GM19438 (cell line): ENCODE results near the gene NAV2.
"Not testable (repeated sequence)": the region's sequence is repeated elsewhere in the genome, so short reads cannot be mapped to it uniquely, and the experiment has no call there.

Source experiments
- ATAC-seq: cut with Tn5 transposase; IDR thresholded peaks from one replicate; pipeline ENCODE4 v1.9.1; 2021; ENCODE audit warnings: low read depth; ENCODE audit not compliant: unreplicated experiment

Gene NAV2

GRCh38 chr11:19882356-19882755, 169.7 kb downstream of the NAV2 start:
- ATAC-seq, result no peak

- ATAC-seq, result no peak
These were observed 173.9 kb downstream of the NAV2 start for GRCh38 chr11:19886498-19886897.

- no peak for ATAC-seq
These were observed 175.2 kb downstream of the NAV2 start for GRCh38 chr11:19887842-19888241.

DNA sequence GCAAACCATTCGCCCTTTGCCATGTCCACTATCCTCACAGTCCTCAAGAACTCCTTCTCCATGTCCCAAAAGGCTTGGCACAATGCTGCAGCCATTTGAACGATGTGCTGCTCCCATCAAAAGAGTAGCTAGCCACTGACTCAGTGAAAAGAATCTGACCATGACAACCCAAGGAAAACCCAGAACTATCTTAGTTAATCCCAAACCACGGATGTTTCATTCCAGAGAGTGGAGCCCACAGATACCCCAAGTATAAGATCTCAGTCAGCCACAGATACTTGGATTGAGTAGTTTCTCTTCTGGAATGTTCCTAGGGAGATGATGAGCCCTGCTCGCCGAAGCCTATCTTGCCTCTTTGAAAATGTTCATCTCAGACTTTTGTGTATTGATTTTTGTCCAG, 176.9 kb downstream of the NAV2 start:
- ATAC-seq, result no peak

DNA sequence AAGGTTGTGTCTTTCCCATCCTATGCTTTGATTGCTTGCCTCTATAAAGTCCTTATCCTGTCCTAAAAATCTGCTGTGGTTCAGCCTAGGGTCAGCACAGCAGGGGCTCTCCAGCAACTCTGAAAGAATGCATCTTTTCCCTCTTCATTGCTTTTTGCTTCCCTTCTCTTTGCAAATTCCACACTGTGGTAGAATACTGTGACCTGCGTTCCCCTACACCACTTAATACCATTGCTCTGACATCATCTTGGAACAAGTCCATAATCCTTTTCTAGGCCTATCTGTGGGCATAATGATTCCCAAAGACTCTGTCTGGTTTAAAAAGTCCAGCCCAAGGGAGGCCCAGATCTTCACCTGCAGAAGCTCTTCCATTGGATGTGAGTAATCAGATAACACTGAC, 177.7 kb downstream of the NAV2 start:
- ATAC-seq, result no peak

DNA sequence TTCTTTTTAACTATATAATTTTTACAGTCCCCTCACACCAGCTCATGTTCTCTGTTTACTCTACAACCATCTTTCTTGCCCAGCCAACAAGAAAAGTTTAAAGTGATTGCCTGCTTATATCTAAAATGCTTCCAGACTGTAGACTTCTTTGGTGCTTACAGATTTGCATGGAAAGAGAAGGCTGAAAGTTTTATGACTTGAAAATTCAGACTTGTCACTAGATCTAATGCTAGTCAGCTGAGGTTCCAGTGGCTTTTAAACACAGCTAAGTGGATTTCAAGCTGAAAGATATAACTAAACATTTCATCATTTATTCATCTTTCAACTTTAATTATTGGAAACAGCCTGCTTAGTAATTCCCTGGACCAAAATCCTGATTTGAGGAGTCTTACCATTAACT, 178.4 kb downstream of the NAV2 start:
- no peak for ATAC-seq

GRCh38 chr11:19892387-19892786, 179.8 kb downstream of the NAV2 start:
- ATAC-seq, result no peak

DNA sequence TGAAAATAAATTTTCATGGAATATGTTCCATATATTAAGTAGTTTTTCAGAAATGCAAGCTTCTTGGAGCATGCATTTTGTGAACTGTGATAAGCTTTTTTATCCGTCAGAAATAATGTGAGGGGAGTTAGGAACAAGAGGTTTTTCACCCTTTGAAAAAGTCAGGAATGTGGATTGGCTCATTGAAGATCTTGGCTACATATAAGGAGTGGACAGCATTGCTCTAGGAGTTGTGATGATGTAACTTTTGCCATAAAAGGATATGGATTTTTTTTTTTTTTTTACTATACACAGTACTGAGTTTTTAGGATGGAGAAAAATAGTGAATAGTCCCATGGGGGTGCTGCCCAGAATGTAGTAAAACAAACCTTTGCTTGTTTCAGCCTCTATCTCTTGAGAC, 180.2 kb downstream of the NAV2 start:
- no peak for ATAC-seq

- no peak for ATAC-seq
These were observed 181.8 kb downstream of the NAV2 start for GRCh38 chr11:19894404-19894803.

- ATAC-seq, result not testable (repeated sequence)
These were observed 182.4 kb downstream of the NAV2 start for GRCh38 chr11:19895037-19895436.

DNA sequence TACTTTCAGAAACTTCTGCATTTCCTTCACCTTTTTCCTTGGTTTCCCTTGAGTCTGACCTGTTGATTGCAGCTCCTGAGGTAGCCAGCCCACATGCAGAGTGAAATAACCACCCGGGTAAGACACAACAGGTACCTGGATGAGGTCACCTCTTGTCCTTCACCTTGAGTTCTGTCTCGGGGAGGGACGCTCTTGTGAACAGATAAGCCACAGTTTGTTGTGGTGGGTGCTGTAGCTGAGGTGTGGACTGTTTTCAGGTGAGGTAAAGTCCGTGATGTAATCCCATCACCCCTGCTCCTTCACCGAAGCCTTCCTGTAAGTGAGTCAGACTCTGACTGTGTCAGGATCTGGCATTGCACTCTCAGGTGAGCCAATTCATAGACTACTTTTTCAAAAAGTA, 183.1 kb downstream of the NAV2 start:
- no peak for ATAC-seq

DNA sequence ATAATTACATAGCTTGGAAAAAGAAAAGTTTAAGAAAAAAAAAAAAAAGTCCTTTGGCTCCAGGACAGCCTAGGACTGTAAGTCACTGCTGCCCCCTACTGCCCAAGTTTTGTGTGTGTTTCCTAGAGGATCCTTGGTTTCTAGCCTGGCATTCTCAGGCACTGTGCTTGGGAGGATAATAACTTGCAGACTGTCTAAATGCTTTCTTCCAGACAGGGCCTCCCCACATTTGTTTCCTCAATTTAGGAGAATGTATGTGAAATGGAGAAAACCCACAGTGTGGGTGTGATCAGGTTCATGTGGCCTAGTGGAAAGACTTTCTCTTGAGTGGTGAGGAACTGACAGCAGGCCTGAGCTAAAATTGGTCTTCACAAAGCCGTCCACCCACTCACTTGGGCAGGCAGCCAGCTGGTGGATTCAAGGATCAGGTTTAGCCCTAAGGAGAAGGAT, 191.0 kb downstream of the NAV2 start:
- no peak for ATAC-seq

DNA sequence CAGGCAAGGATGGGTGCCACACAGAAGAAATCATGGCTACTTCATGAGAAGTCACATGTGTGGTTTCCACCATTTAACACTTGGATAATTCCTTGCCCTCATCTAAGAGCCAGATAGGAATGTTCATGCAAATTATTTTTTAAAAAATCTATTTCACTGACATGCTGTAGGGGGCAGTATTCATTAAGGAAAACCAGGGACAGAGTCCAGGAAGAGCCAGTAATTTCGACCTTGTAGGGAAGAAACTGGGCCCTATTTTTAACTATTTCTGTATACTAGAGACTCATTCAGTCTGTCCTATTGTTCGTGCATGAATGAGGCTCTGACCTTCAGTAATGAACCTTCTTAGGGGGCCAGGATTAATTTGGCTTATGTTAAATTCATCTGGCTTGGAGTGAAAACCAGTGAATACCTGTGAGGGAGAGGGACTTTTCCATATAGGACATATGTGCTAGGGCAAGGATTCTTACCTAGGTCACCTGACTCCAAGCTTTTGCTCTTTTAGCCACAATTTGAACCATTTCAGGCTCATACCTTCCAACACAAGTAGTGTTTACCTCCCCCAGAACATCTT, 192.7 kb downstream of the NAV2 start:
- no peak for ATAC-seq

- no peak for ATAC-seq
These were observed 193.5 kb downstream of the NAV2 start for GRCh38 chr11:19906126-19906525.

- ATAC-seq, result no peak
These were observed 194.5 kb downstream of the NAV2 start for GRCh38 chr11:19907008-19907579.

- ATAC-seq, result no peak
These were observed 195.2 kb downstream of the NAV2 start for GRCh38 chr11:19907839-19908238.

GRCh38 chr11:19910931-19911330, 198.3 kb downstream of the NAV2 start:
- no peak for ATAC-seq

- ATAC-seq, result no peak
These were observed 199.7 kb downstream of the NAV2 start for GRCh38 chr11:19912115-19912957.

- ATAC-seq, result no peak
These were observed 200.6 kb downstream of the NAV2 start for GRCh38 chr11:19912958-19913892.

GRCh38 chr11:19913893-19914249, 201.2 kb downstream of the NAV2 start:
- no peak for ATAC-seq

GRCh38 chr11:19915808-19916207, 203.2 kb downstream of the NAV2 start:
- no peak for ATAC-seq
